Measurements from ENCODE around the gene ABCC10.

GRCh38 chr6:43477235-43478007 is 50.1 kb downstream of the ABCC10 start, which contains the start of gene TJAP1:
- TF ChIP-seq CTCF (IDR thresholded peaks at IDR 0.05; ENCODE audit: low read length), result no peak
- TF ChIP-seq EZH2 (IDR thresholded peaks at IDR 0.05; ENCODE audit: borderline replicate concordance, low read length), result no peak

Measured in OCI-LY1 (cell line).